Stimulated activated CD4-positive, alpha-beta T cell treated with anti-CD3 and anti-CD28 coated beads, Interleukin-1b, Interleukin-23, amount 100 ng/mL, for 48 hours (primary cell): ENCODE data around the gene LMBRD2.
"Not testable (repeated sequence)": the region's sequence is repeated elsewhere in the genome, so short reads cannot be mapped to it uniquely, and the experiment has no call there.

Source experiments
- DNase-seq: peaks from one replicate; pipeline ENCODE4 v3.0.0-alpha.2; 2020

LMBRD2 gene

DNA sequence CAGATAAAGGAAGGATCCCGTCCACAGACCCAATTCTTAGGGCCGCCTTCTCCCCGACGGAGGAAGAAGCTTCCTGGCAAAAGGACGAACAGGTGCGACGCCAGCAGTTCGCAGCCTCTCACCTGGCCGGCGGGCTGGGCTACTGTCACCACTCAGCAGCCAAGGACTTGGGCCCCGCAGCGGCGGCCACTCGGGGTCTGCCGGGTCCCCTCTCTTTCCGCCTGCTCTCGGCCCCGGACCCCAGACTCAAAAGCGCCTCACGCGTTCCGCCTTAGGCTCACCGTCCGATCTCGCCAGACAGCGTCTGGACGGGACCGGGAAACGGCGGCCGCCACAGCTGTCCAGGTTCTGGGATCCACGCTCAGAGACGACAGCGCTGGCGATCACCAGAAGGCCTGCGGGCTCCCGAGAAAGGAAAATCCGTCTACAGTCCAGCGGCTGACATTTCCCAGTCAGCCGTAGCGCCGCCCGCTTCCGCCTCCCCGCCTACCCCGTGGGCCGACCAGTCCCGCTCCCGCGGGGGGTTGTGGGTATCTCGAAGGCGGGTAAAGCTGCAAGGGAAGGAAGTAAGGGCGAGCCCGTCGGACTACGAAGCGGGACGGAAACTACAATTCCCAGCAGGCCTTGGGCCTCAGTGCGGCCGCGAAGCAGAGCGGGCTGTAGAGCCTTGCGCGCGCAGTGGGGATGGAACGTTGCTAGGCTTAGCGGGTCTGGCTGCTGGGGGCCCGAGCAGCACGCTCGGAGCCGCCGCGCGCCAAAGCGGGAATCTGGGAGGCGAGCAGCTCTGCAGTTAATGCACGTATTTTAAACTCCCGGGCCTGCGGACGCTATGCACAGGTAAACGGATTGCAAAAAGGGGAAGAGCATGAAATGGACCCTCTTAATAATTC lies at the start of gene LMBRD2, which contains the start of gene SKP2:
Gene LMBRD2, minus strand, starts transcription at position 454 of the 890 bp plus-strand sequence. CDS start 8,538 bp downstream, outside the sequence.
Gene SKP2, plus strand, starts transcription at position 678 of the 890 bp plus-strand sequence. Its CDS starts 152 bp downstream, at position 830.
- peak; percentile 97 for DNase-seq

DNA sequence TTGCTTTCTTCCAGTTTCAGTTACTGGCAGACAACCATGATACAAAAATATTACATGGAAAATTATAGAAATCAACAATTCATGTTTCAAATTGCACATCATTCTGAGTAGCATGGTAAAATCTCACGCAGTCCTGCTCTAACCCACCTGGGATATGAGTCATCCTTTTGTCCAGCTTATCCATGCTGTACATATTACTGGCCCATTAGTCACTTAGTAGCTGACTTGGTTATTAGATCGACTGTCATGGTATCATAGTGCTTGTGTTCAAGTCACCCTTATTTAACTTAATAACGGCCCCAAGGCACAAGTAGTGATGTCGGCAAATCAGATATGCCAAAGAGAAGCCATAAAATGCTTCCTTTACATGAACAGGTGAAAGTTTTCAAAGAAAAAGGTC lies 48.8 kb upstream of the LMBRD2 start:
- DNase-seq: no peak

DNA sequence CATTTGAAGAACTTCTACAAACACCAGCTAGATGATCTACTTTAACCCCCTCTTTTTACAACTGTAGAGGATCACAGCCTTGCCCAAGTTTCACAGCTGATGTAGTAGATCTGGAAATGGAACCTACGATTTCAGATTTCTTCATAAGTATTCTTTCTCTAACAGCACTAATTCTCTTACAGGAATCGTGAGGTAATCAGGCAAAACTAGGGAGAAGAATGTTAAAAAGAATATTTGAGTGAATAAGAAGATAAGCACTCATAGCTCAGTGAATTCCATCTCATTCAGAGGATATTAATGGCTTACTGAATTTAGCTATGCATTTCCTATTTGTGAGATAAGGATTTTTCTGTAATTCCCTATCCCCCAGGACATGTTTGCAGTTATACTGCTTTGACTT lies 47.9 kb upstream of the LMBRD2 start:
- no peak for DNase-seq

DNA sequence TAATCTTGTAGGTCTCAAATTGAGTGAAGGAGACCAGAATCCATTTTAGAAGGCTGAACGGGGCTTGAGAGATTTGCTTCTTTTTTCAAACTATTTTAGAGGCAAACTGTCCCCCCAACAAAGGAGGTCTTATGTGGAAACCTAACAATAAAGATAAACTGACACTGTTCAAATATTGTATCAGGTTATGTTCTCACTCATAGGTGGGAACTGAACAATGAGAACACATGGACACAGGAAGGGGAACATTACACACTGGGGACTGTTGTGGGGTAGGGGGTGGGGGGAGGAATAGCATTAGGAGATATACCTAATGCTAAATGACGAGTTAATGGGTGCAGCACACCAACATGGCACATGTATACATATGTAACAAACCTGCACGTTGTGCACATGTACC lies 47.1 kb upstream of the LMBRD2 start:
- DNase-seq: not testable (repeated sequence)

DNA sequence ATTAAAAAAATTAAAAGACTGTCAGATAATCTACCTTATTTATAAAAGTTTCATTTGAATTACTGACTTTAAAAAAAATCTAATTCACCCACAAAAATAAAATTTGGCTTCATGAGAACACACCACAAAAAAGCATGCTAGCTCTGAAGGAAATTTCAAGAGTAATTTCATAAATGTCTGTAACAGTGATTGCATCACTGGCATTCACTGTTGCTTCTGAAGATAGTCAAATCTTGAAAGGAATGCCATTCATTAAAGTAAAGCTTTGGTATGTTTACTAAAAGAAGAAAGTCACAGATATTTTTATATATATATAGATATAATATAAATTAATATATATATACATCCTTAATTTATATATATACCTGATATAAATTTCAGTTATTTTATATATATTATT lies 46.6 kb upstream of the LMBRD2 start:
- DNase-seq: no peak

DNA sequence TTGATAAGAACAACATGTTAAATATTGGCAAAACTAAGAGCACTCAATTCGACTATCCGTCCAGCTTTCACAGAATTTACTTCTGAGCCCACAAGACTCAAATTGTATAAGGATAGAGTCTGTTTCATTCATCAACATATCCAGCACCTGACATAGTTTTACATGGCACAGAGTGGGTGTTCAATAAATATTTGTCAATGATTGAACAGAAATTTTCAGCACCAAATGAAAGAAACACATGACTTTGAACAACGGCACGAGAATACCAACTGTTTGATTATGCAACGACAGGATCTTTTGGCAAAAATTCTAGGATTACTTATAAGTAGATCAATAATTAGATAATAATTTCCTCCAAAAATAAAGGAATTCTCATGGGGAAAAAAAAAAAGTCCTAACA lies 42.1 kb upstream of the LMBRD2 start:
- no peak for DNase-seq

DNA sequence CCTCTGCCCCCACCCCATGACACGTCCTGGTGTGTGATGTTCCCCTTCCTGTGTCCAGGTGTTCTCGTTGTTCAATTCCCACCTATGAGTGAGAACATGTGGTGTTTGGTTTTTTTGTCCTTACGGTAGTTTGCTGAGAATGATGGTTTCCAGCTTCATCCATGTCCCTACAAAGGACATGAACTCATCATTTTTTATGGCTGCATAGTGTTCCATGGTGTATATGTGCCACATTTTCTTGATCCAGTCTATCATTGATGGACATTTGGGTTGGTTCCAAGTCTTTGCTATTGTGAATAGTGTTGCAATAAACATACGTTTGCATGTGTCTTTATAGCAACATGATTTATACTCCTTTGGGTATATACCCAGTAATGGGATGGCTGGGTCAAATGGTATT lies 32.7 kb upstream of the LMBRD2 start:
- not testable (repeated sequence) for DNase-seq

DNA sequence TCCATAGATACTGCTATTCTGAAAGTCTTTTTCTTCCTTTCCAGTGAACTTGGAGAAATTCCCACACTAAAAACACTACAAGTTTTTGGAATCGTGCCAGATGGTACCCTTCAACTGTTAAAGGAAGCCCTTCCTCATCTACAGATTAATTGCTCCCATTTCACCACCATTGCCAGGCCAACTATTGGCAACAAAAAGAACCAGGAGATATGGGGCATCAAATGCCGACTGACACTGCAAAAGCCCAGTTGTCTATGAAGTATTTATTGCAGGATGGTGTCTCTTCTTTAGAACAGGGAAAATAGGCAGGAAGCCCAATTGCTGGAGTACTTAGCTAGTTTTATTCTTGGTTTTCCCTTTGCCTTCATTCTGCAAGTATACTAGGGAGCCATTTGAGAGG lies 30.1 kb upstream of the LMBRD2 start:
- DNase-seq: no peak

DNA sequence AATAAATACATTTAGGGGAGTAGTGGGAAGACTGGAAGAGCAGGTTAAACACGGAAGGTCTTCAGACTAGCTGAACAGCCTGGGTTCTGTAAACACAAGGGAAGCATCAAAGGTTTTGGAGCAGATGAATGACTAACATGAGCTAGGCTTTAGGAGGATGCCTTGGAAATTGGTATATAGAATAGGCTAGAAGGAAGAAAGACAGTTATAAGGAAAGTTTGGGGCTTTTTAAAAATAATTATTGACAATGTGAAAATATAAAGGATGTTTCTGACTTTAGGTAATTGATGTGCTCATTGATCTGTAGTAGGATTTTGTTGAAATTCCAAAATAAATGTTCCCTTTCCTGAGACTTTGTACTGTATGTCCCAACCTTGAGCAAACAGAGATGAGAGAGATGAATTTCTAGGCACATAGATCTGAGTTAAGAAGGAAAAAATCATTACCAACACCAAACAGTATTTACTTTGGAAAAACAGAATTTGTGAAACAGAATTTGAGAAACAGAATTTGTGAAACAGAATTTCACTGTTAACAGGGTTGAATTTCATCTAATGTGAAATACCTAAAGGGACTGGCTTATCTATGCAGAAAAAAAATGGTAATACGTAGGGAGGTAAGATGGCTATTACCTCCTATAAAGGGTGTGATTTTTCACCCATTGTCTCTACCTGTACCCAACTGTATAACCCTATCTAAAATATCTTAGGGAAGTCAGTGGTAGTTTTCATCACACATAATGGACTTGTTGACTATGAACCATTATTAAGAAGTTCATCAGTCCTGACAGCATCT lies 29.1 kb upstream of the LMBRD2 start:
- DNase-seq: no peak

DNA sequence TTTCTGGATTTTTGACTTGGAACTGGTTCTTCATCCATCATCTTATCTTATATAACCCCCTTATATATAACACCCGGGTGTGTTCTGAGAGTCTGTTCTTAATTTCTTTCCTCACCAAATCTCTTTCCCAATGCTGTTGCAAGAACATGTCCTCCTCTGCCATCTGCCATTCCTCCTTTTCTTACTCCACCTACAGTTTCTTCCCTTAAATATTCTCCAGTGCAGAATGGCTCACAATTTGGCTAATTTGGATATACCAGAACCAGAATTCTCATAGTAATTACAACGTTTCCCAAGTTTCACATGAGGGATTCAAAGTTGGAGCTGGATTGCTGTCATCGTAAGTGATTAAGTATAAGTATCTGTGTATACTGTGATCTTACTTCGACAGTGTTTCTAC lies 28.3 kb upstream of the LMBRD2 start:
- DNase-seq: no peak

DNA sequence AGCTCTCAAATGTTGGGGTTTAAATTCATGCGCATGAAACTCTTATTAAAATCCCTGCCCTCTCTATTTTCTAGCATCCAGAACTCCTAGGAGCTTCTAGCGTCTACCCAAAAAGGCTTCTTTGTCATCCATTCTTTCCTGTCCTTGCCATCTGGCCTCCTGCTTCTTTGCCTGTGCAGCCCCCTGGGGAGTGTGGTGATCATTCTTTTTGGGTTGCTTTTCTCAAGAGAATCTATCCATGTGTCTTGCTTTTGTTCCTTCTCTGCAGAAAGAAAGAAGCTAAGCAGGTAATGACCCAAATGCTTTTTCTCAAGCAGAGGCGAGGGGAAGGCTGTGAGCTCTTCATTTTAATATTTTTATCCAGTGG lies 26.8 kb upstream of the LMBRD2 start:
- DNase-seq: no peak

DNA sequence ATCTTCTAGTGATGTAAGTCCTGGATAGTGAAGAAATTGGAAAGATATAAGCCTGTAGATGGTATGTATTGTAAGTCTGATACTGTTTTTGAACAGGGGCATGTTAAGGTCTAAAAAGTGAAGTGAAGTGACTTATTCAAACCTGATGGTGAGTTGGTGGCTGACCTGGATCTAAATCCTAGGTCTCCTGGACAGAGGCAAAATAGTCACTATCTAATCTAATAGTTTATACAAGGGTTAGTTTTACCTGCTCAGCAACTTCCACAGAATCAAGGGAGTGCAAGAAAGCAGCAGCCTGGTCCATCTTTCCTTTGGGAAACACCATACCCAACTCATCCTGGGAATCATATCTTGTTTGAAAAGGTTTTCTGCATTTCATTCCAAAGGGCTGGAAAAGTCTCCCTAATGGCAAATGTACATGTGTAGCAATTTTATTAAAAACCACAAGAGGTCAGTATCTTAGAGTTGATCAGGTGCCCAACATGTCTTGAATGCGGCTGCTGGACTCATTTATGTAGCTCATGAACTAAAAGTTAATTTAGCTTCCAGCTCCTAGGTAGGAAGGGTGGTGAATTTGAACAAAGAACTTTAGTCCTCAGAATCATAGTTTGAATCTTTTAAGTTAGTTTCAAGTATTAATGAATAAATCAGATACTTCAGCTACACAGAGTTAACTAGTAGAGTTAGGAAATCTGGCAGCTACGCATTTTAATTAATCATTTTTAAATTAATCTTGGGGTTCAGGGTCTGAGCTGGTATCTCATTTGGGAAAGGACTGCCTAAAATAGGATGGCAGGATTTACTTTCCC lies 26.2 kb upstream of the LMBRD2 start:
- no peak for DNase-seq

DNA sequence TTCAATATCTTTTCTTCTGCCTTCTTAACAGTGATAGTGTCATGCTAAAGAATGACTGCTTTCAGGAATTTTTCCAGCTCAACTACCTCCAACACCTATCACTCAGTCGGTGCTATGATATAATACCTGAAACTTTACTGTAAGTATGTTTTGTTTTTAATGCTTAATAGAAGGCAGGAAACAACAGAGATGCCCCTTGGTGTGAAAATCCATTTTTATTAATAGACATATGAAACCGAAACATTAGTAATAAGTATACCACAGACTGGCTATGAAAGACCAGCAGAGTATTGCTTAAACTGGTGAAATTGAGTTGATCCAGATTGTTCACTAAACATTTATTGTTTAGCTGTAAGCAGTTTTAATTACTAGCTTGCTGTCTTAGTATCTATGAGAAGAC lies 25.5 kb upstream of the LMBRD2 start:
- DNase-seq: no peak

DNA sequence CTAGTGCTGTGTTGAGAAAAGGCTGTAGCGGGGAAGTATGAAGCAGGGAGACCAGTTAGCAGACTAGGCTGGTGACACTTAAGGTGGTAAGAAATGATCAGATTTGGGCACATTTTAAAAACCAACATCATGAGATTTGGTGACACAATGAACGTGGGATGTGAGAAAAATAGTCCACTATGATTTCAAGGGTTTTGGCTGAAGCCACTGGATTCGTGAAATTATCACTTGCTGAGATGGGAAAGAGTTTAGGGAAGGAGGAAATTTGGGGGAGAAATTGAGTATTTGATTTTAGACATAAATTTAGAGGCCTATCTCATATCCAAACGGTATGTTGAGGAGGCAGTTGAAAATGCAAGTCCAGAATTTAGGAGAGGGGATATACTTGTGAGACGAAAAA lies 23.4 kb upstream of the LMBRD2 start:
- no peak for DNase-seq

DNA sequence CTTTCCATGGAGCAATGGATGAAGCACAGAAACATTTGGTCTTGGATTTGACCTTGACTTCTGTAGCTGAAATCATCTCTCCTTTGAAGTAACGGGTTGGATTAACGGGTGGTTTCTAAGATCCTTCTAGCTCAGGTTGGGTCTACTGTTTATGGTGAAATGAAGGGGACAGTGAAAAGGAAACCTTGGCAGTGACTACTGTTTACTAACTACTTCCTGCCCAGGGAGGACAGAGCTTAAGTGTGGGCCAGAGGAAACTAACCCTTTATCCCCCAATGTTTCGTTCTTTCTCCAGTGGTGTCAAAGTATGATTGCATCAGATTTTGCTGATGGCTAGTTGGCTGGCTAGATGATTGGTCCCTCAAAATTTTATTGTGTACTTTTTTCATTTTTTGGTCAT lies 22.4 kb upstream of the LMBRD2 start:
- DNase-seq: no peak

DNA sequence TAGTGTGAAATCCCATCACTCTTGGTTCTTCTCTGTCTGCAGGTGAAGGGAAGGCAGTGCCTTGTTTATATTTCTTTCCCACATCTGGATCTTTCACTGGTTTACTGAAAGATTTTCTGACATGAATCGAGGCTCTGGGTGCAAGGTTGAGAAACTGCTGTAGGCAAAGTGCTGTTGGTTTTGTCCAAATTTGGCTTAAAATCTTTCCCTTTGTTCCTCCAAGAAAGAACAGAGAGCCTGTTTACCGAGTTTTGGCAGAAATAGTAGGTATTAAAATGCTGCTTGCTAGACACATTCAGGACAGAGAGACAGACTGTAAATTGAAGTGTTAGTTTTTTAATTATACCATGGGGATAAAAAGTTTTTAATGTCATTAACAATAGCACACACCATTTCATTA lies 21.7 kb upstream of the LMBRD2 start:
- DNase-seq: no peak

DNA sequence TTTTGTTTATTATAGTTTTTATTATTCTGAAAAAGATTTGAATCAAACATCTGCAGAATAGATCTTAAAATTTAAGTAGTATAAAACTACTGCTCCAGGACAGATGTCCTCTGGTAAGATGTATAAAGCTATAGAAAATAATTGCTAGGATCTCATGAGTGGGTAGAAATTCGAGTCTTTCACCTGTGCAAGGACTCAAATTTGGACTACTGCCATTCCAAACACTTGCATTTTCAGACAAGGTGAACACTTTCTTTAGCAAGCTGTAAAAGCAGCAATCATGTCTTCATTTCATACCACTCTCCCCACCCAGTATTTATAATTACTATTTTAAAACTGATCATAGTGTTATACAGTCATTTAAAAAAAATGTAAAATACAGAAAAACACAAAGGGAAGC lies 20.9 kb upstream of the LMBRD2 start:
- DNase-seq: no peak

DNA sequence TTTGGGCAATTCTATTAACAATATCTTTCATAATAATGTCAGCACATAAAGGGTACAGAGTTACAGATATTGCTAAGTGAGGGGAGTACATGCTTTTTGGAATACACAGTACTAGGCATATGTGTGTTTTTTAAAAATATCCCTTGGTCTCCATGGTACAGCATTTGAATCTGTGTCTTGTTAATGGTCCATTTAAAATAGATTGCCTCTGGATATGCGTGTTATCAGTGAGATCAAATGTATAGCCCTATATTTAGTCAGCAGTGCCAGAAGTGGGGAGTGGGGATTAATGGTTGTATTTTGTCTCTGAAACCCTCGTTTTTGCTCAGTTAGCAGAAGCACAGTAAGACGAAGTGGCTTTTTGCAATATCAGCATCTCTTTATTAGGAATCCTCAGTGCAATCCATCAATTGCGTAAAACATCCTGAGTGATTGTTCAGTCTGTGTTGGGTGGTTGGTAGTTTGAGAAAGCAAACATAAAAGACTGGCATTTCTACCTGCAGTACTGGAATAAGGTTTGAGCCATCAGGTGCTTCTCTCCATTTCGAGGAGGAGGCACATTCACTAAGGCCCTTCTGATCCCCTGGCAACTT lies 19.2 kb upstream of the LMBRD2 start:
- DNase-seq: no peak

DNA sequence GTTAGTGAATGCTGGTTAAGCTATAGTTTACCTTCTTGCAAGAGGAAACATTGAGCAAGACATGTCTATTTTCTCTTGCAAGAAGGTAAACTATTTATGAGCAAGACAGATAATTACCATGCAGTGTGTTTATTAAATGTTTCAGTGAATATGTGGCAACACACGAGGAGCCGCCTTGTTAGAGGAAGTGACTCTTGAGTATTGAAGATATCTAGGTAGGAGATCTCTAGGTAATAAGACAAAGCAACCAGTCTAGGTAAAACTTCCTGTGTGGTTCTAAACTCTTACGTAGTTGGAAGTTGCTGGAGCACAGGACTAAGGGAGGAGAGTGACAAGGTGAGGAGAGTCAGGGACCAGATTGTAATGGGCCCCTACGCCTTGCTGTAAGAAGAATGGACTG lies 17.1 kb upstream of the LMBRD2 start:
- no peak for DNase-seq

DNA sequence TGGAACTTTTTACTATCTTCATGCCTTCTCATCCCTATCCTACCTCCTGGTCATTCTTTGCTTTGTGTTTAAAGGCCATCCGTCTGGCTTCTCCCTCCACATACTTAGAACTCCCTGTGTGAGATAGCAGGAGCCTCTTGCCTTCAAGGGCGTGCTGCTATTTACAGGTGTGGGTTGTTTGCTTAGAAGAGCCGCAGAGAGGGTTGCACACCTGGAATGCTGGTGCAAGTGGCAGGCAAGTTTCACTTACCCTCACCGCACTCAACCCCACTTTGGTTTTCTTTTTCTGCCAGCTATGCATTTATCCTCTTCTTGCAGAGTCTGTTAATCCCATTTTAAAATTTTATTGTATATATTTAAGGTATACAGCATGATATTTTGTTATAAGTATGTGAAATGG lies 12.8 kb upstream of the LMBRD2 start:
- no peak for DNase-seq

DNA sequence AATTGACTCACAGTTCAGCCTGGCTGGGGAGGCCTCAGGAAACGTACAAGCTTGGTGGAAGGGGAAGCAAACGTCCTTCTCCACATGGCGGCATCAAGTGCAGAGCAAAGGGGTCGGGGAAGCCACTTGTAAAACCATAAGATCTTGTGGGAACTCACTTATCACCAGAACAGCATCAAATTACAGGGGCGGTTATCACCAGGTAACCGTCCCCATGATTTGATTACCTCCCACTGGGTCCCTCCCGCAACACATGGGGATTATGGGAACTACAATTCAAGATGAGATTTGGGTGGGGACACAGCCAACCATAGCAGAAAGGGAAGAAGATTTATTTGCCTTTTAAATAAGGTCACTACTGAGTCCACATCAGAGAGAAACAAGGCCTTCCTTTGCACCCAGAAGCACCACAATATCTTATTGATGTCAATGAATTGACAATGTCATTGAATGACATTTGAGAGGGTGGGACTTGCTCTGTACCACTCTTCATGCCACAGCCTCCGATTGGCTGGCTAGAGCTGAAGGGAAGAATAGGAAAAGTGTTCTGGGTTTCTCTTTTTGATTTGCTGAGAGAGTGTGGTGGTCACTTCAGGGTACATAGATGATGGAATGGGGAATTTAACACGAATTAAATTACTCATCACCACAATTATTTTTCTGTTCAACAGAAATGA lies 11.3 kb upstream of the LMBRD2 start:
- no peak for DNase-seq

DNA sequence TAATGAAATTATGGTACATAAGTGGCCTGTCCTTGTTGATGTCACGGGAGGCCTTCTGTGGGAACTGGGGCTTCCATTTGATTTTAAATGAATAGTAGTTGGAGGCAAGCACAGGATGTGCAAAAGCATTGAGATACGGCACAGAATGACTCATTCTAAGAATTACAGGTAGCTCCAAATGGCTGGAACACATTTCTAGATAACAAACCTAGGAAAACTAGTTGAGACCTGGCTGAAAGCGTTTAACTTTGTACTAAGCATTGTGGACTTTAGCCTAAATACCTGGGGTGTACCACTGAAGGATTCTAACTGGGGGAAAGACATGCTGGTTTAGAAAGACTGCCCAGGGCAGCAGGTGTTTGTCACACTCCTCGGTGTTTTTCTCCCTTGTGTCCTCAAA lies 9.7 kb upstream of the LMBRD2 start:
- no peak for DNase-seq
